Measurements from ENCODE around the gene LHX4. TPM values are rescaled to one million over a fixed set of nuclear protein-coding genes. Genes with fewer than 3 reads are reported as not detected.
A peak's percentile ranks its signal among the peaks of the same experiment; 100 is the strongest.

LHX4 gene
- total and polyA plus RNA-seq, 2 donors from 2014 or later = 0.37 TPM; not detected in 1

- Histone ChIP-seq H3K4me1 (ENCODE audit: control insufficient read depth in 2 of 3, insufficient read depth in 2 of 3, low read depth in 1 of 3, low read length in 3 of 3) (no peaks in the 10 kb centered on the region), H3K36me3 (ENCODE audit: control insufficient read depth in 2 of 3, insufficient read depth in 3 of 3, low read length in 3 of 3) (peaks cover 0 to 9% (median 6%) of the 10 kb centered on the region in 3 donors), H3K27me3 (ENCODE audit: control insufficient read depth, insufficient read depth, low read length) (no peaks in the 10 kb centered on the region), H3K9ac (ENCODE audit: low read length in 3 of 3) (no peak overlapping the region), H3K27ac (ENCODE audit: low read depth in 2 of 2, low read length in 2 of 2) (no peak overlapping the region), H3K9me3 (ENCODE audit: control insufficient read depth in 2 of 3, insufficient read depth in 1 of 3, low read length in 3 of 3) (no peaks in the 10 kb centered on the region), H3K4me3 (ENCODE audit: low read length in 3 of 3) (no peak overlapping the region)
- no peak for TF ChIP-seq CTCF (IDR thresholded peaks at IDR 0.05; ENCODE audit: borderline replicate concordance, extremely low read depth, insufficient read depth)
- intact Hi-C loops (cut with DNase I) = no loop called here
- DNase-seq (peak in 1 of 5 donors; percentile 50), FAIRE-seq (no peak)
These were observed 44.8 kb upstream of the LHX4 start for GRCh38 chr1:180185281-180185680.

GRCh38 chr1:180185971-180186645 is 44.0 kb upstream of the LHX4 start:
- no peaks in the 10 kb centered on the region for H3K27me3 ChIP-seq (ENCODE audit: control insufficient read depth, insufficient read depth, low read length)
- H3K4me3 ChIP-seq (ENCODE audit: low read length in 3 of 3) = no peak overlapping the region
- peak in 1 of 5 donors; percentile 41 for DNase-seq
- no peak for FAIRE-seq
- no peak for TF ChIP-seq CTCF (IDR thresholded peaks at IDR 0.05; ENCODE audit: borderline replicate concordance, extremely low read depth, insufficient read depth)
- H3K9ac ChIP-seq (ENCODE audit: low read length in 3 of 3) = no peak overlapping the region
- intact Hi-C loops (cut with DNase I) = no loop called here
- no peaks in the 10 kb centered on the region for H3K4me1 ChIP-seq (ENCODE audit: control insufficient read depth in 2 of 3, insufficient read depth in 2 of 3, low read depth in 1 of 3, low read length in 3 of 3)
- H3K36me3 ChIP-seq (ENCODE audit: control insufficient read depth in 2 of 3, insufficient read depth in 3 of 3, low read length in 3 of 3) = peaks cover 0 to 10% (median 9%) of the 10 kb centered on the region in 3 donors
- no peak overlapping the region for H3K27ac ChIP-seq (ENCODE audit: low read depth in 2 of 2, low read length in 2 of 2)
- H3K9me3 ChIP-seq (ENCODE audit: control insufficient read depth in 2 of 3, insufficient read depth in 1 of 3, low read length in 3 of 3) = no peaks in the 10 kb centered on the region

GRCh38 chr1:180186831-180187230 is 43.2 kb upstream of the LHX4 start:
- no peak overlapping the region for H3K27ac ChIP-seq (ENCODE audit: low read depth in 2 of 2, low read length in 2 of 2)
- TF ChIP-seq CTCF (IDR thresholded peaks at IDR 0.05; ENCODE audit: borderline replicate concordance, extremely low read depth, insufficient read depth) = no peak

More at GRCh38 chr1:180186831-180187230, 43.2 kb upstream of the LHX4 start:
- Histone ChIP-seq H3K4me3 (ENCODE audit: low read length in 3 of 3) (no peak overlapping the region), H3K27me3 (ENCODE audit: control insufficient read depth, insufficient read depth, low read length) (no peaks in the 10 kb centered on the region), H3K4me1 (ENCODE audit: control insufficient read depth in 2 of 3, insufficient read depth in 2 of 3, low read depth in 1 of 3, low read length in 3 of 3) (no peaks in the 10 kb centered on the region), H3K9ac (ENCODE audit: low read length in 3 of 3) (no peak overlapping the region), H3K9me3 (ENCODE audit: control insufficient read depth in 2 of 3, insufficient read depth in 1 of 3, low read length in 3 of 3) (no peaks in the 10 kb centered on the region), H3K36me3 (ENCODE audit: control insufficient read depth in 2 of 3, insufficient read depth in 3 of 3, low read length in 3 of 3) (peaks cover 0 to 10% (median 9%) of the 10 kb centered on the region in 3 donors)
- intact Hi-C loops (cut with DNase I) = no loop called here
- FAIRE-seq (no peak), DNase-seq (no peak)
